HG03342 (cell line): Measurements from ENCODE around the gene CARHSP1.
"Not testable (repeated sequence)": the region's sequence is repeated elsewhere in the genome, so short reads cannot be mapped to it uniquely, and the experiment has no call there.

Experiments
- ATAC-seq: cut with Tn5 transposase; IDR thresholded peaks from one replicate; pipeline ENCODE4 v1.9.1; 2021; ENCODE audit warnings: mild to moderate bottlenecking, moderate library complexity; ENCODE audit not compliant: unreplicated experiment

CARHSP1 gene

DNA sequence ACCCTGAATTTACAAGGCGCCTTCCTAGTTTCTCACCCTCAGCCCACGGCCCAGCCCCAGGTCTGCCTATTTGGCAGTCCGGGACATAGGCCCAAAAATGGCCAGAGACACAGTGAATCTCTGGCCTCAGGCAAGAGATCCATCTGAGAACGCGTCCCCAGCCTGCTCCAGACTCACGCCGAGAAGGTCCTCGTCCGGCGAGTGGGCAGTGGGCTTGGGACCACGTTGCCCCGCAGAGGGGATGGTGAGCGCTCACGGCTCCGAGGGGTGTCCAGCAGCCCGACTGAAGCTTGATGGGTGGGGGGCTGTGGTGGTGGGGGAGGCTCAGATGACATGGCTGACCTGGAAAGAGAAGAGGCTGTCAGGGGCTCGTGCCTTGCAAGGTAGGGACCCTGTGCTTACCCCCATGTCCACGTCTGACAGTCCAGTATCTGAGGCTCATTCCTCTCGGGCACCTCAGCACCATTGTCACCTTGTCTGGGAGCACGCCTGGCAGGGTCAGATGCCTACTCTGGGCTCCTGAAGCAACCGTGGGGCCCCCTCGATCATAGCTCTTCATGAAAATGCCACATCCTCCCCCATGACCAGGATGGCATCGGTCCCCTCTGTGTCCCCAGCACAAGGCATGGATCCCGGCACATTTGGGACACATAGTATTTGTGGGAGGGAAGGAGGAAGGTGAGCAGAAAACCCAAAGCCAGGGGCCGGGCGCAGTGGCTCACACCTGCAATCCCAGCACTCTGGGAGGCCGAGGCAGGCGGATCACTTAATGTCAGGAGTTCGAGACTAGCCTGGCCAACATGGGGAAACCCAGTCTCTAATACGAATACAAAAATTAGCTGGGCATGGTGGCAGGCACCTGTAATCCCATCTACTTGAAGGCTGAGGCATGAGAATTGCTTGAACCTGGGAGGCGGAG, 9.6 kb downstream of the CARHSP1 start:
- ATAC-seq: no peak

DNA sequence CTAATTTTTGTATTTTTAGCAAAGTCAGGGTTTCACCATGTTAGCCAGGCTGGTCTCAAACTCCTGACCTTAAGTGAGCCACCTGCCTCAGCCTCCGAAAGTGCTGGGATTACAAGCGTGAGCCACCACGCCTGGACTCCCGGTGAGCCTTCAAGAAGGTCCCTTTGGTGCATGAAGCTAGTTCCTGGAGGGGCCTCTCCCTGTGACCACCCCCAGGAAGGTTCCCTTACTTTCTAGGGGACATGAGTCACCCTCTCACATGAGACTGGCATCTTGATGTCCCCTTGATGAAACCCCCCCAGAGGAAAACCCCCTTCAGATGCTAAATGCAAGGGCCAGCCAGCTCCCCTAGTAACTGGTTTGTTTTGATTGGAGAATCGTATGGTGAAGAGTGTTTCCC, 12.8 kb downstream of the CARHSP1 start:
- ATAC-seq: no peak

DNA sequence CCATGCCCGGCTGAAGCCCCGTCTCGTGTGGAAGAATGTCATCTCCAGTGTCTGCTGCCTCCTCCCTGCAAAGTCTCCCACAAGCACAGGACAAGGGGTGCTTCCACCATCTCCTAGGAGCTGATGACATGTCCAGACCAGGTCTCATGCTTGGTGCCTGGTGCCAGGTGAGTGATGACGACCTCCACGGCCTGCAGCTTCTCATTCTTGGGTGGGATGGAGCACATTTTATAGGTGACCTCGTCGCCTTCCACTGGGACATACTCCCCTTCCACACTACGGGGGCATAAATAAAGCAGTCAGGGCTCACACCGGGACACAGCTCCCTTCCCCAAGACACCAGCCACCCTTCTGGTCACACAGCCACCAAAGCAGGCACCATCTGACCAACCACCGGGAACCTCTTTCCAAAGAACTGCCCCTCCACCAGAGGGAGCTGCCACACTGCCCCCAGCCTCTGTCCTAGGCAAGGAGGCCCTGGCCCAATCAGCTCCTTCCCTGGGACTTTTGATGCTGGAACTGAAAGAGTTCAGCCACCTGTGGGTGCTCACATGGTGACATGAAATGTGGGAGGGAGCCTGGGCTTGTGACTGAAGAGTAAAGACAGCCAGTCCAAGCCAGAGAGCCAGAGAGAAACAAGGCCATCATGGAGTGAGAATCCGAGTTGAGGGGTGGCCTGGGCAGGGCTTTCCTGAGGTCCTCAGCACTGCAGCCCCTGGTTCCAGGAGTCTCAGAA, 13.6 kb downstream of the CARHSP1 start:
- ATAC-seq: no peak

DNA sequence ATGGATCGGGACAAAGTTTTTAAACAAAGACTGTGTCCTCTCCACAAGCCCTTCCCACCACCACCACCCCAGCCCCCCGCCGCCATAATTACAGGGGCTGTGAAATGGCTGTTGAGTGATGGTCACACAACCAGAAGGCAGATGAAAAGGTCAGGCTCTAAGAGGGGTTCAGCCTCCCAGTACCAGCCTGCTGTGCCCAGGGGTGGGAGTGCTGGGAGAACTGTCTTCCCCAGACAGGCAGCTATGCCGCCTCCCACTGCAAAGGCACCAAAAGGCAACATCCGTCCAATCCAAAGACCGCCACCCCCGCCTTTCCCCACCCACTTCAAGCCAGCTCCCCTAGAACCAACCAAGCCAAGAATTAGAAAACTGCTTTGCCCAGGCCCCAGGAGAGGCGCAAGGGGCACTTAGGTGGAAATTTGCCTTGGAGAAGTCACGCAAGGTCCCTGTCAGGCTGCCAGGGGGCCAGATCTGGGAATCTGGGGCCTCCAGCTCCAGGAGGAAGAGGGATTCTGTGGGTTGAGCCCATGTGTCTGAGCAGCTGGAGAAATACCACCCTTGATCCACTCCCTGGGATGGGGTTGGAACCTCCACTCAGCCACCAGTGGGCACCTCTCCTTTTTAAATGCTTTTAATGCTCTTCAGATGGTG, 14.4 kb downstream of the CARHSP1 start:
- no peak for ATAC-seq

DNA sequence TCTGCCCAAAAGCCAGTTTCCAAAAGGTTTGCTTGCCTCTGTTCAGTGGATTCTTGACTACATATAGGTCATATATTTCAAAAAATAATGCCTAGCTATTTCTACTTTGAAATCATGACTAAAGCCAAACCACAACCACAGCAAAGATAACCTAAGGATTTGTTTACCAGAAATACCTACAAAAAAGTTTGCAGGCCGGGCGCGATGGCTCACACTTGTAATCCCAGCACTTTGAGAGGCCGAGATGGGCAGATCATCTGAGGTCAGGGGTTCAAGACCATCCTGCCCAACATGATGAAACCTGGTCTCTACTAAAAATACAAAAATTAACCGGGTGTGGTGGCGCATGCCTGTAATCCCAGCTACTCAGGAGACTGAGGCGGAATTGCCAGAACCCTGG, 15.2 kb downstream of the CARHSP1 start:
- no peak for ATAC-seq

DNA sequence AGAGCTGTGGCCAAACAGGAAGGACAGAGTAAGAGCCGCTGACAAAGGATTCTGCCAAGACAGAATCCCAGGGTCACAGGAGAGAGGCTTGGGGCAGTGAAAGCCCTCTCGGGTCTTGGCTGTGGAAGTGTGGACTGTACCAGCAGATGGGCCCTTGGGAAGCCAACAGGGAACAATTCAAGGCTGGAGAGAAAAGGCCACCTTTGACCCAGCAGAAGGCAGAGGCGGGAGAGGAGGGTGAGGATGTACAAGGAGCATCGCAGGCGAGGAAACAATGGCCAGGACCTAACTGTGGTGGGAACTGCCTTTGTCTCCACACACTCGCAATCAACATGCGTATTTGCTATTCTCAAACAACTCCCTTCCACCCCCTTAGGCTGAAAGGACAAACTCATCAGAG, 15.7 kb downstream of the CARHSP1 start:
- no peak for ATAC-seq

DNA sequence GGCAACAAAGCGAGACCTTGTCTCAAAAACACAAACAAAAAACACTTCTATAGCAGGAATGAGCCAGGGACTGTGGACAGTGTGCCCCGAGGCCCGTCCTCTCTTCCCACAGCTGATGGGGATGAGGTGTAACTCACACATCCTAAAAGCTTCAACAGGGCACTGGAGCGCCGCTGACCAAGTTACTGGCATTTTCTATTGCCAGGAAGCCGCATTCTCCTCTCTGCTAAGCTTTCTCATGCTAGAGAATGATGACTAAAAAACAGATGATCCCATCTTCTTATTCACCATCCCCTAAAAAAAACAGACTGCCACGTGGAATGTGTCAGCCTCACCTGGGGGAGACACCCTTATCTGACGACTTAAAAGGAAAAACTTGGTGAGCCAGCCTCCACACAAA, 16.3 kb downstream of the CARHSP1 start:
- ATAC-seq: no peak

DNA sequence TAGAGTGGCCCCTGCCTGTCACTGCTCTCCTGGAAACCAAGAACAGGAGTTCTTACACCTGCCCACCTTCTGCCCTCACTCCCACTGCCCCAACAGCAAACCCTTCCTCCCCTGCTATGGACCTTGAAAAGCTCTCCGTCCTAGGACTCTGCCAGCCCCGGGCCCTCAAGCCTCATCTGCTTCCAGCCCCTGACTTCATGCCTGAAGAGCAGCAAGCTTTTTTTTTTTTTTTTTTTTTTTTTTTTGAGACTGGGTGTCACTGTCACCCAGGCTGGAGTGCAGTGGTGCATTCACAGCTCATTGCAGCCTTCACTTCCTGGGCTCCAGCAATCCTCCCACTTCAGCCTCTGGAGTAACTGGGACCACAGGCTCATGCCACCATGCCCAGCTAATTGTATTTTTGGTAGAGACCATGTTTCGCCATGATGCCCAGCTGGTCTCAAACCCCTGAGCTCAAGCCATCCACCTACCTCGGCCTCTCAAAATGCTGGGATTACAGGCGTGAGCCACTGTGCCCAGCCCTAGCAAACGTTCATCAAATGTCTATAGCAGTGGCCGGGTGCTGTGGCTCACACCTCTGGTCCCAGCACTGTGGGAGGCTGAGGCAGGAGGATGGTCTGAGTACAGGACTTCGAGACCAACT, 16.9 kb downstream of the CARHSP1 start:
- no peak for ATAC-seq

DNA sequence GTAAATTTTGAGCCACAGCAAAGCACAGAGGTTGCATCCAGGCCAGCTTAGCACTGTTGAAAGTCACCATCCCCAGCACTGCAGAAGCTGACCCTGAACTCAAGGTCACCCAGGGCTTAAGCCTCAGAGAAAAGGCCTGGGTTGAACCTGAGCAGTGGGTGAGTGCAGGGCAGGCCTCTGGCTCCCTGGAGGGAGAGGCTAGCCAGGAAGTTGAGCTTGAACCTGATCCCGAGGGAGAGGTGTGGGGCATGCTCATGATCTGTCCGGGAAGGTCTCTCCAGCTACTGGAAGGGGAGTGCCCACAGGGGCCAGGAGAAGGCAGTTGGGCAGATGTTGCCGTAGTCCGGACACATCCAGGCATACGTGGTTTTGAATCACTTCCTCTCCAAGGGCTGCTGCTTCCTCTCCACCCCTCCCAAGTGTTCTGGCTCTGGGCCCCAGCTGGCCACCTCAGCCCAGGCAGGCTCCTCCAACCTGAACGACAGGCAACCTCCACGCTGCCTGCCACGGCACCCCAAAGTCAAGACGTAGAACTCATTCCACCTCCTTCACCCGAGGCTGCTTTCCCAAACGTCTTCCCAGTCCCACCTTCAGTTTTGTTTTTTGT, 18.4 kb downstream of the CARHSP1 start:
- ATAC-seq: no peak

DNA sequence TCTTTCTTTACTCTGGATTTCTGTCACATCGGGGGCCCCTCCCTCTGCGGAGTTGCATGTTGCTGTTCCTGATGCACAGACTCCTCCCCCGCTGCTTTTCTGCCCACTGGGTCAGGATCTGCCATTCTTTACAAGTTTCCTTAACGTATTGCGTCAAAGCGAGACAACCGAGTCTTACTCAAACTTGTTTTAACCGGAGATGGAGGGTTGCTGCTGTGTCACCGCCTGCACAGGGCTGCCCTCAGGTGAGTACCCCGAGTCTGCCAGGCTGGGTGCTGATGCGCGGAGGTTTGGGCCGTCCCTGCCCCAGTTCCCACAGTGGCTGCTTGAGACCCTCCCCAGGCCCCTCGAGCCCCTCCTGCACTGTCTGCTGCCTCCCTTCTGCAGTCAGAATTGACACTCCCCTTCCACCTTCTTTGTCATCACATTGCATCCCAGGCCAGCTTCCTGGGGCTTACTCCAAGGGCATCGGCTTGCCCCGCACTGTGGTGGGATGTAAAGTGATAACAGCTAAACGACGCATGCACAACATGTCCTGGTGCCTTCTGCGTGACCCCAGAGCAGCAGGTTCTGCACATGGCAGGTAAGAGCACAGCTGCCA, 19.3 kb downstream of the CARHSP1 start:
- ATAC-seq: no peak

DNA sequence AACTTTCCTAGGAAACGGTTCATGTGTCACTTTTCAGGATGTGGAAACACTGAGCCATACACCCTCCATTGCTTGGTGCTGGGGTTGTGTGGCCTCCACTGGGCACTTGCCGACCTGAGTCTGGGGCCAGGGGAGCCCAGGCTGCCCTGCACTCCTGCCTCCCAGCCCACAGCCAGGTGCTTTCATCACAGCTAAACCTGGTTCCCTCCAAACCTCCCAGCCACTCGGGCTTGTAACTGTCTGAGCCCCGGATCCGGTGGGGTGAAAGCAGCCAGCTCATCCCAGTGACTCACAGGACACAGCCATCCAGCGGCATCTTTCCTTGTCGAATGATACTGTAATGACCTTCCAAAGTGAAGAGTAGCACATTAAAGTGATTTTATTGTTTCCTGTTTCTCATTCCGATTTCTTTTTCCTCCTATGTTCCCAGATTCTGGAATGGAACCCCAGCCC, 19.8 kb downstream of the CARHSP1 start:
- ATAC-seq: no peak

DNA sequence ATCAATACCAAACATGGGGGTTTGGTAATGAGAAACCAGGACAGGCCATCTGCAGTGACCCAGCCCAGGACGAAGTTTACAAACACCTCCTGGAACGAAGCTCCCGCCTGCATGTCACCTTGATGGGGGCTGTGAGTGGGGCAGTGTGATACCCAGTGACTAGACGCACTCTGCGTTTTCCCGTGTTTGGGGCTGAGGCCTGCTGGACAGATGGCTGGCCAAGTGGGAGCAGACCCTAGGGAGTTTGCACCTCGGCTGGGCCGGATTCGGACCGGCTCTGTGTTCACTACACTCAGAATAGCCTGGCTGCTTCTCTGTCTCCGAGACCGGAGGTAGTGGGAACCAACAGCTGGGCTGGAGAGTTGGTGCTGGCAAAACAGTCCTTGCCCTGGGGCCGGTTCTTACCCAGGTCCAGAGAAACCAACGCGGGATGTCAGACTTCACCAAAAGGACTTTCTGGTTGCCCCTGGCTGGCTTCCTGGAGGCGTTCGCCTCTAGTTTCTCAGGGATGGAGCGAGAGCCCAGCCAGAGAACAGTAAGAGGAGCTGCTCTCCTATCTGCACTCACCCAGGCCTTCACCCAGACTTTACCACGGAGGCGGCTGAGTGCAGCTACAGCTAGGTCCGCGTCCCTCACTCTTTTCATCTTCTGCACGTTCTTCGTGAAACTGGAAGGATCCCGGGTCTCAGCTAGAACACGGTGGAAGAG, 20.4 kb downstream of the CARHSP1 start:
- ATAC-seq: no peak

DNA sequence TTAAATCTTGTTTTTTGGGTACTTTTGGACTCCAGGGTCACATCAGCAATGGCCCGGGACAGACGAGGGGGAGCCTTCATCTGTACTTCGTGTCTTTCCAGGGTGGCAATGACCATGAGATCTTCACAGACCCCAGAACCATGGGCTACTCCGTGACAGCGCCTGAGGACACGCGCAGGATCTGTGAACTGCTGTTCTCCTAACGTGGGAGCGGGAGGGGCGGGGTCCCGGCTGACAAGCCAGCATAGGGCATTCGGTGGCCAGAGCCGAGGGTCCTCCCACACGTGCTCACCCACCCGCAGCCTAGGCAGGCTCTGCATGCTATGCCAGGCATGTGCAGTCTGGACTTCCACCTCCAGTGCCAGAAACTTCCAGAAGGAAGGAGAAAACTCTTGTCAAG, 21.2 kb downstream of the CARHSP1 start:
- ATAC-seq: no peak

DNA sequence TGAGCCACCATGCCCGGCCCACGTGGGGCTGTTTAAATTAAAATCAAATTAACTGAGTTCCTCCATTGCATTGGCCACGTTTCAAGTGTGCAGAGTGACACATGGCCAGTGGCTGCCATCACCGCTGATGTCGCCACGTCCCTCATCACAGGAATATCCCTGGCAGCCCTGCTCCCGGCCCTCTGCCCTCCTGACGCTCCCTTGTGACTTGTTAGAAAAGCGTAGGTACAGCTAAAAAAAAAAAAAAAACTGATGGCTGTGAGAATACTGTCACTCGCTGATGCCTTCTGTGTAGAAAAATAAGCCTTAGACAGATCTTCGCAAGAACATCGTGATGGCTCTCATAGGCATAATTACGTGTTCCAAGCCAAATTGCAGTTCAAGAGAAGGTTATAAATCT, 21.7 kb downstream of the CARHSP1 start:
- ATAC-seq: no peak

DNA sequence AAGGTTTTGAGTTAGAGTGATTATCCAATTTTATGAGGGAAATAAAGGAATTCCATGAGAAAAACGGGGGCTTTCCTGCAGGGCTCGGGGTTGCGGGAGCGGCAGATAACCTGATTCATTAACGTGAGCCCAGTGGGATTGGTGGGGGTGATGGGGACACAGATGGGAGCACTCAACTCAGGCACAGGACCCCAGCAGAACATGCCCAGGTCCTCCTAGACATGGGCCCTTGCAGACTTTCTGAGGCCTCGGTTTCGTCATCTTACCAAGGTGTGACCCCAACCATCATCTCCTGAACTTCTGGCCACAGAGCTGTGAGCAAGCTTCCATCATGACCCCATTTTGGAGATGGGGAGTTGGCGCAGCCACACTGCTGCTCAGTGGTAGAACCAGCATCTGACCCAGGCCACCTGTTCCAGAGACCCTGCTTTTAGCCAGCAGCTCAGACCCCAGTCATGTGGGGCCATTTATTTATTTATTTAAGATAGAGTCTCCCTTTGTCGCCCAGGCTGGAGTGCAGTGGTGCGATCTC, 22.3 kb downstream of the CARHSP1 start:
- no peak for ATAC-seq

DNA sequence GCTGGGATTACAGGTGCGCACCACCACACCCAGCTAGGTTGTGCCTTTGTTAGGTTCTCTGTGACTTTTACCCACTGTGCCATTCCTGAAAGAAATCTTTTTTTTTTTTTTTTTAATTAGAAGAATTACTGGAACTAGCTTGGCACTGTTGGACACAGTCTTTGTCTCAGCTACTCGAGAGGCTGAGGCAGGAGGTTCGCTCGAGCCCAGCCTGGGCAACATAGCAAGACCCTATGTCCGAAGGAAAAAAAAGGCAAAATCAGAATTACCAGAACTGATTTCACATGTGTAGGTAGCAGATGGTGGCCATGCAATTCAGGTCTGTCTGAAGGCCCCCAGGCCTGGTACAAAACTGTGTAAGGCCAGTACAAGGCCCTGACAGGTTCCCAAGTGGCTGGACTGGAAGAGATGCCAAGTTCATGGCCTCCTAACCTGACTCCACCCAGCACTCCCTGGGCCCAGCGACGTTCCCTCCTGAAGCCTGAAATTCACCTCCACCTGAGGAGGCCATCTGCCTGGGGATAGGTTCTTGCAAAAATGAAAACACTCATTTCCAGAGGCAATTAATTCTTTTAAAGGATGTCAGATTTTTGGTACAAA, 23.0 kb downstream of the CARHSP1 start:
- no peak for ATAC-seq

DNA sequence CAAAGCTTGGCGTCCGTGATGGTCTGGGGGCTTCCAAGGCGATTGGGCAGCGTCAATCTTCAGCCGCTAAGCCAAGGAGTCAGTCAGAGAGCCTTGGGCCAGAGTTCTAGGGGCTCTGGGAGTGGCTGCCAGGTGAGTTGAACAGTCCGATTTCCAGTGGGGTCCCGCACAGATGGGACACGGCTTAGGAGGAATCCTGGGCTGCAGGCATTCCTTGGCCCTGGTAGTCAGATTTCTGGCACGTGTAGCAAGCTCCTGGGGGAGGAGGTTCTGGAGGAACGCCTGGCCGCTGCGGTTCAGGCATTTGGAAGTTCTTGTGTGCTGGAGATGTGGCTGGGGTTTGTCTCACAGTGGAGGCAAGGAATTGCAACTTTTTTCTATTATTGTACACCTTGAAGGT, 25.5 kb downstream of the CARHSP1 start:
- not testable (repeated sequence) for ATAC-seq

DNA sequence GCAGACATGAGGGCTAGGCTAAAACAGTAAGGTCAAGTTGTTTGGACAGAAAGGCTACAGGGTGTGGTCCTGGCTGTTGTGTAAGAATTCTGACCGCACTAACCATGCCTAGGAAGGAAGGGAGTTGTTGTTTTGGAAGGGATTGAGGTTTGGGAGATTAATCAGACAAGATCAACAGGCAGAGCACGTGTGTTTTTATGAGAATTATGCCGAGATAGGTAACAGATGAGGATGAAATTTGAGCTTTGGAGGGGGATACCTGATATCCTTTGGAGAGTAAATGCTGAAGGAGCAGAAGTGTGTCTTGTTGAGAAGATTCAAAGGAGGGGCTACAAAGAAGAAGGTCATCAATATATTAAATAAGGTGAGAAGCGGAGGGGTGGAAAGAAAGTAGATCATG, 26.8 kb downstream of the CARHSP1 start:
- not testable (repeated sequence) for ATAC-seq

DNA sequence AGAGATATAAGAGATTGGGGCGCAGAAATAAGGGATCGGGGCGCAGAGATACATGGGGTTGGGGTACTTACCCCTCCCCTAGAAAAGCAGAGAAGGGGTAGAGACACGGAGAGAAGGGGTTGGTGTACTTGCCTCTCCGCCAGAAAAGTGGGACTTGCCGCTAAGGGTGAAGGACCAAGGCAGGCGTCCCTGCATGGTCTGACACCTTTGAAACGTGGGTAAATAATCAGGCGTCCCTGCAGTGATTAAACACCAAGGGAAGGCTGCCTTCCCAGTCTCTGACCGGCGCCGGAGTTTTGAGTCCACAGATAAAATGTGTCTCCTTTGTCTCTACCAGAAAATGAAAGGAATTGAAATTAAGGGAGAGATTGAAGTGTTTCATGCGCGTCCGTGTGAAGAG, 31.2 kb downstream of the CARHSP1 start:
- not testable (repeated sequence) for ATAC-seq
